ENCODE measurements around the gene CREB3L2.

Gene CREB3L2

GRCh38 chr7:137895301-137896221, 106.3 kb downstream of the CREB3L2 start:
- no peak for TF ChIP-seq CTCF (IDR thresholded peaks at IDR 0.05; ENCODE audit: low read length, missing control alignments)
- no peak overlapping the region for H3K4me3 ChIP-seq (replicated peaks; ENCODE audit: low read depth, low read length)
- DNase-seq (ENCODE audit: low read depth), result no peak

GRCh38 chr7:137893143-137893742, 108.6 kb downstream of the CREB3L2 start:
- DNase-seq (ENCODE audit: low read depth), result no peak
- no peak for TF ChIP-seq CTCF (IDR thresholded peaks at IDR 0.05; ENCODE audit: low read length, missing control alignments)
- no peak overlapping the region for H3K4me3 ChIP-seq (replicated peaks; ENCODE audit: low read depth, low read length)

- H3K4me3 ChIP-seq (replicated peaks; ENCODE audit: low read depth, low read length), result no peak overlapping the region
- no peak for TF ChIP-seq CTCF (IDR thresholded peaks at IDR 0.05; ENCODE audit: low read length, missing control alignments)
- no peak for DNase-seq (ENCODE audit: low read depth)
Measured at GRCh38 chr7:137891016-137891655, 110.8 kb downstream of the CREB3L2 start.

GRCh38 chr7:137890449-137890921, 111.4 kb downstream of the CREB3L2 start:
- no peak for TF ChIP-seq CTCF (IDR thresholded peaks at IDR 0.05; ENCODE audit: low read length, missing control alignments)
- no peak for DNase-seq (ENCODE audit: low read depth)
- H3K4me3 ChIP-seq (replicated peaks; ENCODE audit: low read depth, low read length), result no peak overlapping the region

GRCh38 chr7:137888241-137888640, 113.6 kb downstream of the CREB3L2 start:
- no peak overlapping the region for H3K4me3 ChIP-seq (replicated peaks; ENCODE audit: low read depth, low read length)
- TF ChIP-seq CTCF (IDR thresholded peaks at IDR 0.05; ENCODE audit: low read length, missing control alignments), result no peak
- DNase-seq (ENCODE audit: low read depth), result no peak

GRCh38 chr7:137886746-137887145, 115.1 kb downstream of the CREB3L2 start:
- no peak overlapping the region for H3K4me3 ChIP-seq (replicated peaks; ENCODE audit: low read depth, low read length)
- DNase-seq (ENCODE audit: low read depth), result no peak
- TF ChIP-seq CTCF (IDR thresholded peaks at IDR 0.05; ENCODE audit: low read length, missing control alignments), result no peak

All from fibroblast of pulmonary artery (primary cell).